HL-60/S4 treated with phorbol 12-myristate 13-acetate at 8.2 ng/mL for 4 days and 3 days (cell line): ENCODE data around the gene GAP43.

Experiments used
- in situ Hi-C: fragments of 300-500 bp; cut with MboI; formaldehyde crosslinking; loops from 2 replicates; pipeline ENCODE4 v1.15.0; 2022; ENCODE audit warnings: low sequenced_read_pairs

Gene GAP43

DNA sequence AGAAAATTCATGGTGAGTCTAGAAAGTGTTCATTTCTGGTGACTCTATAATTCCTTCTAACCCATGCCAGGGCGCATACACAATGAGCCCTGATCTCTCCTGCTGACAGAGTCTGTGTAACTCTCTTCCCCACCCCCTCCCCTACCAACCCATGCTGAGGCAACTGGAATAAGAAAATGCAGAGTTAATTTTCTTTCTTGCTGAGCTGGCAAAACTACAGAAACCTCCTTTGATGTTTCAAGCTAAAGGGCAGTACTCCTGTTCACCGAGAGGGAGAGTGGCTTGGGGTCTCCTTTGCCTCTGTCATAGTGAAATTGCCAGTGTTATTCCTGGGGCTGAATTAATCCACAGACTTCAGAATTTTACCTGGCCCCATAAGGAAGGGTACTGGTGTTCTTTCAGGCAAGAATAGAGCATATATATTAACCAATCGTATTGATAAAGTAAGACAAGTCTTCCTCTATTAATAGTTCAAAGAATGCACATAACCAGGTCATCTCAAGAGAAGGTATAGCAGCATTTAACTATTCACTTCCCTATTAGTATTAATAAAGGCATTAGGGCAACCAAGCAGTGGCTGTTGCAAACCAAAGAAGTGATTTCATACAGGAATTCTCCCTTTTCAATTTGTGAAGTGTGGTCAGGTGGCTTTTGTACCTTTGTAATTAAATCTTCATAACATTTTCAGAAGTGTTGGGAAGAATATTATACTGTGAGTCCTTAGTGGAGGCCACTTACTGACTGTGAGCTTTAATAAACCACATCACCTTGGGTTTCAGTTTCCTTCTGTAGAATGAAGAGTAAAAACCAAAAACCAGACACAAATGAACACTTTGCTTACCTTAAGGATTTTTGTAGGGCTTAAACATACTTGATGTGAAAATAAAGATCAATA, 4.1 kb downstream of the GAP43 start:
- in situ Hi-C loops, result no loop called here

DNA sequence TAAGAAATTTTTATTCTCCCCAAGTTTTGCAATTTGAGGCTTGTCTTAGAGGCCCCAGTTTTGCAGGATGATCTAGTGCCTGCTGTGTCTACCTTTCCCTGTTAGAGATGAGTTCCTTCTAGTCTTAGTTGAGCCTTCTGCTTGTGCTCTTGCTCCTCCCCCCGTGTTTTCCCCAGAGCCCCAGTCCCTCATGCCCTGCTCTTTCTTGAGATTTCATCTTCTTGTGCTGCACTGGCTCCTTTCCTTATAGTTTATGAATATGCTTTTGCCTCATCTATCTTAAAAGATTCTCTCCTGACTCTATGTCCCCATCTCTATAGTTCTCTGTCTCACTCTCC, 4.7 kb downstream of the GAP43 start:
- in situ Hi-C loops, result no loop called here

DNA sequence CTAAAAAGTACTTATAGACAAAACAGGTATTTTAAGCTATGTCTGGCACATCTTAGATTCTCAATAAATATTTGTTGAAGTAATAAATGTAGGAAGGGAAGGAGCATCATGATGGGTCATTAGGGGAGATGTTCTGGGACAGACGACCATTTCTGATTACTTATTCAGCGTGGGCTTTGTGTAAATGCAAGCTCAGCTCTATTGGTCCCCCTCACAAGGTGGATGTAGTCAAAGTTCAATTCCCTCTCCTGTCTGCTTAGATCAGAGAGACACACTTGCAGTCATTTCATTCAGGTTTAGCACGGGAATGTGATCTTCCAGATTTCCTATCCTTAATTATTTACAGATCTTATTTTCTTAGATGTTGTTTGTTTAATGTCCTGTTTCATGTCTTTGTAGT, 7.5 kb downstream of the GAP43 start:
- in situ Hi-C loops, result no loop called here

DNA sequence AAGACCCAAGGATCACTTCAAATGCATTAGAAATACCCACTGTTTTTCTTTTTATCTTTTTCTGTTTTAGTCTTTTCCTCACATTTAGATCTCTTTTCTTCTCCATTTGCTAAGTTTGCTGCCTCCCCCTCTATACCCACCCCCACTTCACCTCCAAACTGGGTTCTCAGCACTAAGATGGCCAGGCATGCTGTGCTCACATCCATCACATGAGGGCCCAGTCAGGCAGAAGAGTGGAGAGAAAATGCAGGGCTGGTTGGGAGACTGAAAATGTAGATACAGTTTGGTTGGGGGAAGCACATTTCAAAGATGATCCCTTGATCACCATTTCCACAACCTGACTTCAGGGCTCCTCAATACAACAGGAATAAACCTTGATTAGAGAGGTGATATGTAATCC, 8.7 kb downstream of the GAP43 start:
- in situ Hi-C loops, result no loop called here

DNA sequence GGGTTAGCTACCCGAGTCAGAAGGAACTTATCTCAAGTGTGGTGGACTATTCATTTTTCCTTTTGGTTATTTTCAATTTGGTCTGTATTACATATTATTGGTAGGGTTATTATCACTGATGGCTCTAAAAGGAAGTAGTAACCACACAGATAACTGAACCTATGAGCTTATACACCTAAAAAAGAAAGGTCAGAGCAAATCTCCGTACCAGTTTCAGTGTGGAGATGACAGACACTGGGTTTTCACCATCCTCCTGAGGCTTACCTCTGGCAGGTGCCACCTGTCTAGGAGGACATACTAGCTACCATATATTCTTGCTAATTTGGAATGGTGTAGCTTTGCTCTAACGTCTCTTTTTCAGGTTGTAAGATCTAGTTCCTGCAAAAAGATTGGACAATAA, 10.2 kb downstream of the GAP43 start:
- in situ Hi-C loops, result no loop called here

DNA sequence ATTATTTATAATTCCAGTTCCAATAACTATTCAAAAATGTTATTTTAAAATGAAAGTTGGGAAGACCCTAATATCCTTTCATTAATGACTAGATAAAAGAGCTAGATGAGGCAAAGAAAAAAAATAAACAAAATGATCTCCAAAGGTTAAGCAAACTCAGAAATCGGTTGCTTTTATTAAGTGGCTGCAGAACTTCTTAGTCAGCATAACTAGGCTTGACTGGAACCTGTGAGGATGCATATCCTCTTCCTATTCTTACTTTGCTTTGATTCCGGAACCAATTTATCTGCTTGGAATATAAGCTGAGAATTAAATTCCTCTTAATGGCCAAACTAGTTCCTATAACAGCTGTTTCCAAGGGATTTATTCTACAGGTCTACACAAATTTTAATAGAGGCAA, 10.7 kb downstream of the GAP43 start:
- in situ Hi-C loops, result no loop called here

DNA sequence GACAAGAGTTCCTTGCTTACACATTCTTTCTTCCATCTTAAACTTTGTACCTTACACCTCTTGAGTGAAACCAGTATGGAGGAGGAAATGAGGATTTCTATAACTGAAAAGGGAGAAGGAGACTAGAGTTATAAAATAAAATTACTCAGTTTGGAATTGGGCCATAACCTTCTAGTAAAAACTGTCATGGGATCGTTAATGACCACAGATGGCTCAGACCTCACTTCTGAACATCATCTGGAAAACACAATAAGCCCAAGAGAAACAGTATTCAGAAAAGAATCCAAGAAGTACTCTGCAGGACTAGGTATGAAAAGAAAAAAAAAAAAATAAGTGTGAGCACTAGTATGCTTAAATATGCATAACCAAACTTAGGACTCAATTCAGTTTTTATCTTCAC, 12.1 kb downstream of the GAP43 start:
- in situ Hi-C loops, result no loop called here

DNA sequence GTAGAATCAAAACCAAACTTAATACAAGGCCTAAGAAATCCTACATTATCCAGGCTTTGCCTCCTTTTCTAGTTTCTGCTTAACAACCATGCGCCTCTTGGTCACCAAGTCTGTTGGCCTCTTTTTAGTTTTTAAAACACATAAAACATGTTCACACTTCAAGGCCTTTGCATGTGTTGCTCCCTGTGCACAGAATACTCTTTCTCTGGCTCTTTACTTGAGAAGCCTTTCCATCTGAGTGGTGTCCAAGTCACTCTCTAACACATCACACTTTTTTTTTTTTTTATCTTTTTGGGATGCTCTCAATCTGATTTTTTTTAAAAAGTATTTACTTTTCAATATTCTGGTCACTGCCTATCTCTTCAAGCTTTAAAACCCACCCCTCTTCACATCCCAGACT, 14.9 kb downstream of the GAP43 start:
- in situ Hi-C loops, result no loop called here

DNA sequence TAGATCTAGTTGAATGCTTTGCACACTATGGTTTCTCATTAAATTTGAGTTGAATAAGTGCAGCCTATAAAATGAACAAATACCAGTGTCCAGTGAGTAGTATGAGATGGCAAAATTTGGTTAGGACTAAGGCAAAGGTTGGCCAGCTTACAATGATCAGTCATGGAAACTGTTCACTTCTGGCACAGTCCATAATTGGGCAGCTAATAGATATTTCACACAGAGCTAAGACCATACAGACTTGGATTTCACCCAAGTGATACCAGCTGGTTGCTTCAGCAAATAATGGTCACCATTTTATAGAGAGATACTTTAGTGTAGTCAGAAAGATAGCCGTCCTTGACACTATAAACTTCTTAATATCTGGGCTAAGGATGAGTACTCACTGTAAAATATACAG, 15.7 kb downstream of the GAP43 start:
- in situ Hi-C loops, result no loop called here

DNA sequence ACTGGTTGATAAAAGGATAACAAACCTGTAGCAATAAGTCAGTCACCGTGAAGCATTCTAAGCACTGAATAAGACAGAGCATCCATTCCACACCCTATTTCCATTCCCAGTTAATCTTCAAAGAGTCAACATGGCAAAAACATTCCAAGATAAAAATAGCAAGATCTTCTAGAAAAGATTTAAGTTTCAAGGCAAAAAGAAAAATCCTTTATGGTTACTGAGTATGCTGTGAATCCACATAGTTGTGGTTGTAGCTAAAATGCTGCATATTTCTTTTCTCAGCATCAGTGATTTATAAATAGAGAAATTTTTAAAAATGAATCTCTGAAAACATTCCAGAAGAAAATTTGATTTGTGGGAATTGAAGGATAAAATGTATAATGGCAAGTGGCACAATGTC, 21.1 kb downstream of the GAP43 start:
- in situ Hi-C loops, result no loop called here

DNA sequence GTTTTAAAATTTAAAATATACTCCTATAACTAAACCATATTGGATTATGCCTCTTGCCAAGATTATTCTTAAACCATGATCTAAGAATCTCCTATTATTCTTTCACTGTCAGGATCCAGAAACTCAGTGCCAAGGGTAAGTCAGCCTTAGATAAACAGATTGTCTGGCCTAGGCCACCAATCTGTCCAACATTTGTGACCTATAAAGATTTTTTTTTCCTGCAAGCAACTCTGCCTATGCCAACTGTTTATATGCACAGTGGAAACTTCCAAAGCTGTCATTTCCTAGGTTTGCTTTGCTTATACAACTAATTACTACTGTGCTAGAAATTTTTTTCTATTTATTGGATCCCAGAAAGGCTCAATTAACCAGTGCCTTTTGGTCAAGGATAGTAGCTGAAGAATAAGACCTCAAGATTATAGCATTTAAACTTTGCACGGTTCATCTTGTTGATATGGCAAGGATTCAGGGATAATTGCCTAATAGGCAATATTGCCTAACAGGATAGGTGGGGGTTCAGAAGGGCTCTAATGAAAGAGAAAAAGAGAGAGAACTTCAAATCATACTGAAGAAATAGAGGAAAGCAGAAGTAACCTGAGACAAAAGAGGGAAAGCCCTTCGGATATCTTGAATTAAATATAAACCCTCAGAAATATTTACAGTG, 22.8 kb downstream of the GAP43 start:
- in situ Hi-C loops, result no loop called here

DNA sequence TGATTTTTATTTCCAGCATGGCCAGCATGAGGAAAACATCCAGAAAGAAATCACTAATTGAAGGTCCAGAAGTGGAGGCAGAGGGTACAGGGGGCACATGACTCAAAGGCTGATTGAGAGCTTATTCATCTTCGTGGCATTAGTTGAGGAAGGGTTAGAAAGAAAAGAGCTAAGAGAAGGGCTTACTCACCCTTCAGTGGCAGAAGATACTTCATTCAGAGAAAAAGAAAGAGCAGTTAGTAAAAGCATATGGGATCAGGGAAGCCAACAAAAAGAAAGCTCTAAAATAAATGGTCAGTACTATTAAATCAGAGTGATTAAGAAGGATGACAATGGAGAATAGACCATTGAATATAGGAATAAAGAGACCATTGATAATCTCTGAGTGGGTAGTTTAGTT, 25.2 kb downstream of the GAP43 start:
- in situ Hi-C loops, result no loop called here

DNA sequence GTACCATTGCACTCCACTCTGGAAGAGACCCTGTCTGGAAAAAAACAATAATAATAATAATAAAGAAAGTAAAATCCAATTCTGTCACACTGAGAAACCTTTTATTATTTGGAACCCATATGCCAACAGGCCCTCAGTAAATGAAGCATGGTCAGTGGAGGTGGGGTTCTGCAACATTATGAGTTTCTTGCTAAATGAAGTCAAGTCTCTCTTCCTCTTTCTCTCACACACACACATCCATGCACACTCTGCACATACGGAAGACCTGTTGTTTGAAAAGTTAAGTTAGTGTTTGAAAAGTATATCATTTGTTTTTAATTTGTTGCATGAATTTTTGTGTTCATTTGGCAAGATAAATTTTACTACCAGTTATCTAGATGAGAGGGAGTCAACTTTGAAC, 27.8 kb downstream of the GAP43 start:
- in situ Hi-C loops, result no loop called here

DNA sequence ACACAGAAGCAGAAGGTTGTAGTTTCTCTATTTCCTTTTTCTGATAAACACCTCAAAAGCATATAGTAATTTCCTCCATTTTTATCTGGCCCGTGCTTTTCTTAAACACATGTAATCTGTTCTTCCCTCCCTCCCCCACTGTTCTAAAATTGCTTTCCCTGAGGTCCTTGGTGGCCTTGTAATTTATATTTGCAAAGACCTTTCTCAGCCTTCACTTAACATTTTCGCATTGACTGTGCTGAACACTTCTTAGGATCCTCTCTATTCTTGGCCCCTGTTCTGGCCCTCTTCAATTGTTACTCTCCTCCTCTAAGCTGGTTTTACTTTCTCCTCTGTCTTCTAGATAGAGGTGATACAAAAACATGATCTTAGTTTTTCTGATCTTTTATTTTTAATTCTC, 28.3 kb downstream of the GAP43 start:
- in situ Hi-C loops, result no loop called here

DNA sequence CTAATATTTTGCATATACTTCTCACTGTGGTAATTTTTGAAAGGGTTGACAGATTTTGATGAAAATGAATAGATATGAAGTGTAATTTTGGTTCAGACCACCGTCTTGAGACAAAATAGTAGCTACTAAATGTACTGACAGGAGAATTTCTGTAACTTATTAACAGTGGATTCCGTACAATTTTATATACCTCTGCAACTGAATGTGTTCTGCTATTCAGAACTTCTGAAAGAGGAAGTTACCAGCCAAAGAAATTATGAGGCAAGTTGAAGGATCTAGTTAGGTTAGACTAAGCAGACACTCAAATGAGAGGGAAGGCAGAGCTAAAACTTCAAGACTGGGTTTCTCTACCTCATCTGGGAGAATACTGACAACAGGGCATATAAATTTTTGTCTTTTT, 29.4 kb downstream of the GAP43 start:
- in situ Hi-C loops, result no loop called here

DNA sequence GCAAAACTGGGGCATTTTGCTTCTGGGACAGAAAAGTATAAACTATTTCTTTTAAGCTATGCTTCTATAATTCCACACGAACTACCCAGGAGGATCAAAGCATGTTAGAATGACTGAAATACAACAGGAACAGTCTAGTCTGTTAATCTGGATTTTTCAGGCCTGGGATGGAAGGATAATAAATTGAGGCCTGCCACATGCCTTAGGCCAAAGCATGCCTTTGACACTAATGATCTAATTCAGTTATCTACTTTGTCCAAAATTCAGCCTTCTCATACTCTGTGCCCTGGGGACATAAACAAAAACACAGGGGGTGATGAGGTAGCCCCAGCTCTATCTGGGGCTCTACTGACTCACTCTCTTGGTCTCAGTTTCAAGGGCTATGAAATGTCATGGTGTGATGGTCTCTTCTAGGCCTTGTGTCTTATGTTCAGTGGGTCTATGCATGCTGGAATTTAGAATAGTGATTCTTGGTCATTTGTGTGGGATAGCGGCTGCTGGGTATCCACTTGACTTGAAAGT, 32.5 kb downstream of the GAP43 start:
- in situ Hi-C loops, result no loop called here

DNA sequence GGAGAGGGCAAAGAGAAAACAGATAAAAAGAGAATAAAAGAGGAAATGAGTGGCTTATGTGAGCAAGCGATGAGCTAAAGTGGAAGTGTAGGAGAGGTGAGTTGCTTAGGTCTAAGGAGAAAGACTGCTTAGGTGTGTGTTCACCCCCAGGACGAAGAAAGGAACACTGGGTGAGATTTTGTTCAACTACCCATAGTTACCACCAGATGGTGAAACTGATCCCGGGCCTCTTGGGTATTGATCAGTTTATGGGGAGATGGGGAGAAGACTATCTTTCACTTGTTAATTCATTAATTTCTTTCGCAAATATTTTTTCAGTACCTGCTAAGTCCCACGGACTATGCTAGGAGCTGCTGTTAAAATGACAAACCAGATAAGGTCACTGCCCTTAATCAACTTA, 33.9 kb downstream of the GAP43 start:
- in situ Hi-C loops, result no loop called here

DNA sequence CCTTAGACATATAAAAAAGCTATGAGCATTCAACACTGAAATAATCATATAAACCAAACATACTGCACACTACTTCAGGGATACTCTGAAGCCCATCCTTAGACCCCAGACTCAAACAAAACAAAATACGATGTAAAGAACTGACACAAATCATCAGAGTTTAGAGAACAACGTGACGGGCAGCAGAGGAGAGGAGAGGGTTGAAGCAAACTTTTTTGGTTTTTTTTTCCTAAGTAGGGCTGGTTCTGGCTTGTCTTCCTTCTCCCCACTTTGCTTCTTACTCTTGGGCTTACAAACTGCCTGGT, 34.7 kb downstream of the GAP43 start:
- in situ Hi-C loops, result no loop called here

DNA sequence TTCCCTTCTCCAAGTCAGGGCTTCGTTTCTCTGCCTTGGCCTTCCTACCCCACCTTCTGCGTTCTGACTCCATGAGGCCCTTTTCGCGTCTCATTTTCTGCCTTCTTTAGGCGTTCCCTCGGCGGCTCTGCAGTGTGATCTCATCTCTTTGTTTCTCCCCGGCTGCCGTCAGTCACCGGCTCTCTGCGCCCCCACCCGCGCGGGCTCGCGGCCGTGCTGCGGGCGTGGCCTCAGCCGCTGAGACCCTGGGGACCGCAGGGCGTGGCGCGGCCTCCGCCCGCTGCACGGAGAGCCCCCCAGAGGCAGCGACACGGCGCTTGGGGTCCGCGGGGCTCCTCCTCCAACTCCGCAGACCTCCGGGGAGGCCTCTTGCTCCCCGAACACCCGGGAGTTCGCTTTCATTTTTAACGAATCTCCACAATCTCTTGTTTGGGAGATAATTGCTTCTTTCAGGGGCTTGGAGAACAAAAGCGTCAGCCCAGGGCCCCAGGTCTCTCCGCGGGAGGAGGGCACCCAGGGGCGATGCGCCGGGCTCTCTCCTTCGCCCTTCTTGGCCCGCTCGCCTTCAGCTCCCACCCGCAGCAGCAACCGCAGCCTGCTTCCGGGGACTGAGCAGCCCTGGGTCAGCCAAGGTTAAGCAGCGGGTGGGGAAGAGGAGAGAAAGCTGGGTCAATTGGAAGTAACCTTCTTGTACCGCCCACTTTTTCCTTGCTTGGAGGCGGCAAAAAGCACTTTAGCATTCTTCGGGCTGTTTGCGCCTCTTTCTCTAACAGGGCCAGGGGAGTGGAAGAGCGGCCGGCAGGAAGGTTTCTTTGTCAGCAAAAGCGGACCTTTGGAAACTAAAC, 35.2 kb downstream of the GAP43 start:
- in situ Hi-C loops, result no loop called here

DNA sequence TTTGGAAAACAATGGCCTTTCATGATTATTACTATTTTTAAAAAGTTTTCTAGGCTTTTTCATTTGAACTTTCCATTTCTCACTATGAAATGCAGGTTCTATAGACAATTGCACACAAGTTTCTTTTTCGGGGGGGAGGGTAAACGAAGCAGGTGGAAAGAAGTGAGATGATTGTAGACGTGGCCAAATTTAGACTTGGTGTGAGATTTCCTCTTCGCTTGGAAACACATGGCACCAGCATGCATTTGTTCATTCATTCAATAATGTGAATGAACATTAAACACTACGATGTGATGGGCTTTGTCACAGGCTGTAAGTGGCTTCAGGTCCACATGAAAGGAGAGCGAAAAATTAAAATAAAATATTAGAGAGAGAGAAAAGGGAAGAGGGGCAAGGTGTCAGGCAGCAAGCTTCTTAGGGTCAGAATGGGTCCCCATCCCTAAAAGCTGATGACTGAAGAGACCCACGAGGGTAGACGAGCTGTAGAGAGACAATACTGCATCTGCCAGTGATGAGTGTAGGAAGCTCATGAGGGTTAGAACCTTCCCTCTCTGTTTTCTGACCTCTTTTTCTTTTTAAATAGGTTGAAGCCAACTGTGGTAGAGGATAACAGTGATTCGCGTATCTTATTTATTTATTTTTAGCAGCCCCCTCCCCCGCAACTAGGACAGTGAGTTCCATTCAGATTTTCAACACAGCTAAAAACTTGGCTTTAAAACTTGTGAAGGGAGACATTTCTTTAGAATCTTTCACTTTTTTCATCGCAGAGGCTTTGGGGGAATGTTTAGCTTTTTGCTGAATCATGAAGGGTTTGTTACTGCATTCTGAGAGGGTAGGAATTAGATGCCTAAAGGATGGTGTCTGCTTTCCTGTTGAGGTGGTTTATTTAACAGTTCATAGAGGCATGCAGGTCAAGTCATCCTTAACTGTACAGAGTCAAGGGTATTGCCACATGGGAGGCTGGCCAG, 36.2 kb downstream of the GAP43 start:
- in situ Hi-C loops, result no loop called here
